Psoas muscle (tissue), 8 donors: Measurements from ENCODE around the gene LRRK1. TPM values are rescaled to one million over a fixed set of nuclear protein-coding genes. Genes with fewer than 3 reads are reported as not detected.

Source experiments
- ATAC-seq, 4 donors: fragments of 200-7000 bp; cut with Tn5 transposase; one replicate each; pipeline ENCODE4 v1.9.1; 2020; ENCODE audit warnings: moderate library complexity in 3 of 4, mild to moderate bottlenecking in 2 of 4
- DNase-seq, 2 donors: peaks; one replicate each; pipeline ENCODE4 v3.0.0-alpha.2; 2020
- H3K27ac ChIP-seq: fragments of 200-600 bp; one replicate; pipeline ENCODE4 v1.8.0; 2022
- H3K27me3 ChIP-seq, 3 donors: fragments of 200-600 bp in 1 of 3; one replicate each; pipeline versions ENCODE4 v1.6.1 to v1.8.0; 2013 to 2022; ENCODE audit warnings: low read length in 2 of 3, mild to moderate bottlenecking in 2 of 3, moderate library complexity in 1 of 3; ENCODE audit not compliant: insufficient read depth in 3 of 3
- H3K36me3 ChIP-seq, 2 donors: fragments of 200-600 bp in 1 of 2; one replicate each; pipeline versions ENCODE4 v1.6.1 to v1.8.0; 2013 to 2022; ENCODE audit warnings: low read depth in 1 of 2, mild to moderate bottlenecking in 1 of 2, moderate library complexity in 1 of 2; ENCODE audit not compliant: insufficient read depth in 1 of 2
- H3K4me1 ChIP-seq: fragments of 200-600 bp; one replicate; pipeline ENCODE4 v1.8.0; 2022
- H3K4me3 ChIP-seq: fragments of 200-600 bp; one replicate; pipeline ENCODE4 v1.8.0; 2022; ENCODE audit warnings: mild to moderate bottlenecking
- H3K9me3 ChIP-seq: fragments of 200-600 bp; one replicate; pipeline ENCODE4 v1.8.0; 2022
- CTCF ChIP-seq: fragments of 200-600 bp; IDR thresholded peaks from one replicate; pipeline ENCODE4 v1.8.0; 2022; ENCODE audit warnings: antibody characterized with exemption
- WGBS, 3 donors: extraction: QIAGEN DNeasy Blood & Tissue Kit; methylation state at CpG; one replicate each; pipeline versions ENCODE4 v1.1.6 to v1.1.7; 2013; 5-methylcytosine and 5-hydroxymethylcytosine counted together
- intact Hi-C, 2 donors: fragments of 100-400 bp; cut with DNase I; formaldehyde crosslinking; loops; one replicate each; pipeline versions ENCODE4 v1.11.0 to v1.14.2; 2022
- polyA plus RNA-seq, 3 donors: library from polyadenylated mRNA; stranded (reverse); fragments of 200-250 nt; gene quantifications; one replicate each; pipeline ENCODE4 v1.2.3, GENCODE V29; 2013
- total RNA-seq, 4 donors: library from RNA; stranded (reverse); fragmentation: NEBNext Ultra II Directional in 2 of 4; extraction: Animal tissue kit (Norgen Biotek cat#: 25700) in 2 of 4; gene quantifications; one replicate each; pipeline versions ENCODE4 v1.2.1 to v1.2.4, GENCODE V29; 2021 to 2023
- donor health status: healthy with polysubstance abuse.
- donor health status: DM: no; HTN: no; CAD: no; lungs with moderate emphysema.
- donor health status: Bipolar disorder and iron deficiency.
- donor health status: healthy.
- donor health status: DM: yes; HTN: yes; CAD: no.
- donor health status: DM: no; HTN: no; CAD: no.
- donor health status: DM: no; HTN: no; CAD: no.
- donor health status: DM: yes; HTN: yes; CAD: no.

The LRRK1 gene
- total and polyA plus RNA-seq, 7 donors = 0.91 to 7.6 (median 2.6) TPM

- no peak for ATAC-seq
Observed at GRCh38 chr15:101009176-101009575, 90.0 kb downstream of the LRRK1 start.

GRCh38 chr15:101010781-101011180, 91.6 kb downstream of the LRRK1 start:
- Histone ChIP-seq H3K4me3 (no peak overlapping the region), H3K27me3 (no peaks in the 10 kb centered on the region), H3K4me1 (peaks cover 4% of the 10 kb centered on the region), H3K36me3 (peaks cover 0 to 17% of the 10 kb centered on the region in 2 donors), H3K9me3 (no peaks in the 10 kb centered on the region), H3K27ac (no peak overlapping the region)
- no peak for TF ChIP-seq CTCF
- intact Hi-C loops = loop anchor here in 1 of 2 donors (1.0 kb wide), 1 partner anchor 244 kb away; no protein-coding TSS in a partner anchor
- 92 to 96% (median 93%) methylated on average over 6 of the region's 6 CpGs for WGBS, 3 donors
- DNase-seq (no peak), ATAC-seq (no peak)

More at GRCh38 chr15:101009176-101009575, 90.0 kb downstream of the LRRK1 start:
- TF ChIP-seq CTCF = no peak
- intact Hi-C loops = loop anchor here in 1 of 2 donors (10.0 kb wide), 1 partner anchor 664 kb away; the partner anchor contains the start of gene ADAMTS17
- H3K4me3 ChIP-seq = no peak overlapping the region
- H3K4me1 ChIP-seq = peaks cover 4% of the 10 kb centered on the region
- peaks cover 0 to 13% of the 10 kb centered on the region in 2 donors for H3K36me3 ChIP-seq
- H3K9me3 ChIP-seq = no peaks in the 10 kb centered on the region
- no peak overlapping the region for H3K27ac ChIP-seq
- 96 to 97% (median 97%) methylated on average over 2 of the region's 2 CpGs for WGBS, 3 donors
- no peaks in the 10 kb centered on the region for H3K27me3 ChIP-seq
- DNase-seq = no peak

GRCh38 chr15:101012326-101013200, 93.4 kb downstream of the LRRK1 start:
- 88 to 91% (median 89%) methylated on average over 20 of the region's 20 CpGs for WGBS, 3 donors
- no peak overlapping the region for H3K4me3 ChIP-seq
- ATAC-seq (no peak), DNase-seq (no peak)
- intact Hi-C loops = no loop called here
- H3K36me3 ChIP-seq = peaks cover 0 to 27% of the 10 kb centered on the region in 2 donors
- H3K9me3 ChIP-seq = no peaks in the 10 kb centered on the region
- no peaks in the 10 kb centered on the region for H3K27me3 ChIP-seq
- no peak for TF ChIP-seq CTCF
- H3K4me1 ChIP-seq = no peaks in the 10 kb centered on the region
- no peak overlapping the region for H3K27ac ChIP-seq

GRCh38 chr15:101013201-101013550, 94.0 kb downstream of the LRRK1 start:
- WGBS, 3 donors = 95% methylated on average over 10 of the region's 10 CpGs
- intact Hi-C loops = no loop called here
- no peak for ATAC-seq

More at GRCh38 chr15:101013201-101013550, 94.0 kb downstream of the LRRK1 start:
- DNase-seq = no peak
- Histone ChIP-seq H3K27me3 (no peaks in the 10 kb centered on the region), H3K27ac (no peak overlapping the region), H3K36me3 (peaks cover 0 to 27% of the 10 kb centered on the region in 2 donors), H3K9me3 (no peaks in the 10 kb centered on the region), H3K4me1 (no peaks in the 10 kb centered on the region), H3K4me3 (no peak overlapping the region)
- TF ChIP-seq CTCF = no peak
